Heart left ventricle (tissue), 13 donors: ENCODE results near the gene IFNA5.

ENCODE experiments used
- CTCF ChIP-seq, 12 donors: fragments of 200-600 bp; sonication (generic) in 4 of 12; IDR thresholded peaks; one replicate each; pipeline versions ENCODE4 v1.5.0 to v1.8.0; 2018 to 2022; ENCODE audit warnings: antibody characterized with exemption in 12 of 12, mild to moderate bottlenecking in 5 of 12
- POLR2A ChIP-seq, 2 donors: fragments of 450-650 bp; IDR thresholded peaks; one replicate each; pipeline ENCODE4 v1.6.1; 2017; ENCODE audit warnings: antibody characterized with exemption in 2 of 2, mild to moderate bottlenecking in 2 of 2, moderate library complexity in 2 of 2
- donor health status: ischemic (EF 13 %, LVEDD 7.1; RV severe dilation, severe dysfunction).
- donor health status: DM: no; HTN: yes; CAD: no.
- donor health status: DM: no; HTN: no; CAD: no.
- donor health status: ischemic (EF 25% LVEDD 6.9; RV normal size, moderate dysfunction).
- donor health status: ischemic (EF 25% LVEDD 5.7; RV mildly dilated, moderate dysfunction).
- donor health status: ischemic (EF 35%, LVEDD 5.7; RV mildly dilated, moderate dysfunction).
- donor health status: nonischemic (EF 11% LVEDD 7.7; RV severe dilation, severe dysfunction).
- donor health status: DM: yes; HTN: yes; CAD: no.
- donor health status: PGD.
- donor health status: ischemic (EF 29% LVEDD 5.4; RV normal size, mild dysfunction).
- donor health status: nonischemic (EF 23%, LVEDD 6.1; RV moderate dilation, normal function).

DNA sequence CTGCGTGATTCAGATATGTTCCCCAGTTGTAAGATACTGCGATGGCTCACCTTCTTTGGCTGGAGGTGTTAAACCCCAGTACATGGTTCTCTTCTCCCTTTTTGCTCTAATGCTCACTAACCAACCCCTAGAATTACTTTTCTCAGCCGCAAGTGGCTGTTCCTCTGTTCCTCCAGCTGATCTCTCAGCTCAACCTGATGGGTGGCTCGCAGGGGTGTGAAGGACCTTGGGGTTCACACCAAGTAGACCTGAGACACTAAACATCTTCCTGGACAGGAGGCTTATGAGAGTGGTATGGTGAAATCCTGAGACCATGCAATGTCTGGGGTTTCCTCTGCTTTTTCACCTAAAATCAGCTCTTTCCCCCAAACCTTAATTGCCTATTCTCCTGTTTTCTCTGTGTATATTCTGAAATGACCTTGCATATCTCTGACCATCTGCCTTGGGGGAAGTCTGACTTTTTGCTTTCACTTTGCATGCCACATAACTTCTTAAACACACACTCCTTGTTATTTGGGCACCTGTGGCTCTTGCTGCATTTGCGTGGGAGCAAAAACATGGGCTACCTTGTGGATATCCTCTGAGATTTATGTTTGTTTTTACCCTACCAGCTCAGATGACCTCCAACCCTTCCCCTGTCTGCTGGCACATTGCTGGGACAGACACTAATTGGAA lies 49.4 kb downstream of the IFNA5 start:
- no peak for TF ChIP-seq CTCF (IDR thresholded peaks at IDR 0.05)
- TF ChIP-seq POLR2A (IDR thresholded peaks at IDR 0.05), result no peak
